ENCODE data around the gene FOSL2. TPM values are rescaled to one million over a fixed set of nuclear protein-coding genes. Genes with fewer than 3 reads are reported as not detected.
A peak's percentile ranks its signal among the peaks of the same experiment; 100 is the strongest.

The FOSL2 gene
- total and polyA plus RNA-seq, 2 donors: 6.0 to 37.1 TPM

- Histone ChIP-seq H3K4me1 (ENCODE audit: control insufficient read depth in 2 of 2, insufficient read depth in 2 of 2, low read length in 2 of 2) (peaks cover 8 to 24% of the 10 kb centered on the region in 2 donors), H3K27ac (ENCODE audit: low read depth in 1 of 2, low read length in 1 of 2) (no peak overlapping the region), H3K27me3 (ENCODE audit: control insufficient read depth in 2 of 2, insufficient read depth in 1 of 2, low read length in 1 of 2) (peaks cover 0 to 13% of the 10 kb centered on the region in 2 donors), H3K4me3 (ENCODE audit: low read length in 2 of 2) (no peak overlapping the region), H3K9me3 (ENCODE audit: control insufficient read depth in 2 of 2, insufficient read depth in 1 of 2, low read length in 1 of 2) (no peaks in the 10 kb centered on the region), H3K36me3 (ENCODE audit: control insufficient read depth in 2 of 2, insufficient read depth in 2 of 2, low read length in 1 of 2) (no peaks in the 10 kb centered on the region)
- whole genome bisulfite sequencing: 97% methylated on average over 10 of the region's 10 CpGs
- DNase-seq (ENCODE audit: low read depth in 6 of 9, low spot score in 9 of 9): no peak
These were observed 37.6 kb upstream of the FOSL2 start for GRCh38 chr2:28354920-28355520.

GRCh38 chr2:28355521-28356094 is 37.0 kb upstream of the FOSL2 start:
- Histone ChIP-seq H3K27ac (ENCODE audit: low read depth in 1 of 2, low read length in 1 of 2) (no peak overlapping the region), H3K9me3 (ENCODE audit: control insufficient read depth in 2 of 2, insufficient read depth in 1 of 2, low read length in 1 of 2) (peaks cover 0 to 4% of the 10 kb centered on the region in 2 donors), H3K4me1 (ENCODE audit: control insufficient read depth in 2 of 2, insufficient read depth in 2 of 2, low read length in 2 of 2) (peaks cover 8 to 29% of the 10 kb centered on the region in 2 donors), H3K27me3 (ENCODE audit: control insufficient read depth in 2 of 2, insufficient read depth in 1 of 2, low read length in 1 of 2) (peaks cover 0 to 19% of the 10 kb centered on the region in 2 donors), H3K36me3 (ENCODE audit: control insufficient read depth in 2 of 2, insufficient read depth in 2 of 2, low read length in 1 of 2) (no peaks in the 10 kb centered on the region), H3K4me3 (ENCODE audit: low read length in 2 of 2) (no peak overlapping the region)
- 96% methylated on average over 6 of the region's 6 CpGs for WGBS
- no peak for DNase-seq (ENCODE audit: low read depth in 6 of 9, low spot score in 9 of 9)

GRCh38 chr2:28356095-28356911 is 36.4 kb upstream of the FOSL2 start:
- WGBS: 66% methylated on average over 17 of the region's 17 CpGs
- H3K4me1 ChIP-seq (ENCODE audit: control insufficient read depth in 2 of 2, insufficient read depth in 2 of 2, low read length in 2 of 2): peaks cover 8 to 30% of the 10 kb centered on the region in 2 donors
- no peak overlapping the region for H3K4me3 ChIP-seq (ENCODE audit: low read length in 2 of 2)
- H3K27me3 ChIP-seq (ENCODE audit: control insufficient read depth in 2 of 2, insufficient read depth in 1 of 2, low read length in 1 of 2): peaks cover 0 to 26% of the 10 kb centered on the region in 2 donors
- peak overlapping the region in 1 of 2 donors; percentile 20 for H3K27ac ChIP-seq (ENCODE audit: low read depth in 1 of 2, low read length in 1 of 2)
- no peaks in the 10 kb centered on the region for H3K36me3 ChIP-seq (ENCODE audit: control insufficient read depth in 2 of 2, insufficient read depth in 2 of 2, low read length in 1 of 2)
- H3K9me3 ChIP-seq (ENCODE audit: control insufficient read depth in 2 of 2, insufficient read depth in 1 of 2, low read length in 1 of 2): peaks cover 0 to 4% of the 10 kb centered on the region in 2 donors
- peak in 1 of 9 donors; percentile 26 for DNase-seq (ENCODE audit: low read depth in 6 of 9, low spot score in 9 of 9)

GRCh38 chr2:28357055-28357454 is 35.6 kb upstream of the FOSL2 start:
- DNase-seq (ENCODE audit: low read depth in 6 of 9, low spot score in 9 of 9): no peak
- H3K4me1 ChIP-seq (ENCODE audit: control insufficient read depth in 2 of 2, insufficient read depth in 2 of 2, low read length in 2 of 2): peaks cover 8 to 30% of the 10 kb centered on the region in 2 donors
- no peak overlapping the region for H3K4me3 ChIP-seq (ENCODE audit: low read length in 2 of 2)
- H3K27me3 ChIP-seq (ENCODE audit: control insufficient read depth in 2 of 2, insufficient read depth in 1 of 2, low read length in 1 of 2): peaks cover 0 to 28% of the 10 kb centered on the region in 2 donors
- H3K27ac ChIP-seq (ENCODE audit: low read depth in 1 of 2, low read length in 1 of 2): no peak overlapping the region
- over 99% methylated on average over 5 of the region's 5 CpGs for WGBS
- peaks cover 0 to 4% of the 10 kb centered on the region in 2 donors for H3K9me3 ChIP-seq (ENCODE audit: control insufficient read depth in 2 of 2, insufficient read depth in 1 of 2, low read length in 1 of 2)
- no peaks in the 10 kb centered on the region for H3K36me3 ChIP-seq (ENCODE audit: control insufficient read depth in 2 of 2, insufficient read depth in 2 of 2, low read length in 1 of 2)

GRCh38 chr2:28357948-28358667 is 34.5 kb upstream of the FOSL2 start:
- DNase-seq (ENCODE audit: low read depth in 6 of 9, low spot score in 9 of 9): no peak
- no peak overlapping the region for H3K27ac ChIP-seq (ENCODE audit: low read depth in 1 of 2, low read length in 1 of 2)
- no peaks in the 10 kb centered on the region for H3K36me3 ChIP-seq (ENCODE audit: control insufficient read depth in 2 of 2, insufficient read depth in 2 of 2, low read length in 1 of 2)
- no peak overlapping the region for H3K4me3 ChIP-seq (ENCODE audit: low read length in 2 of 2)
- H3K9me3 ChIP-seq (ENCODE audit: control insufficient read depth in 2 of 2, insufficient read depth in 1 of 2, low read length in 1 of 2): peaks cover 0 to 4% of the 10 kb centered on the region in 2 donors
- 84% methylated on average over 19 of the region's 19 CpGs for WGBS
- H3K4me1 ChIP-seq (ENCODE audit: control insufficient read depth in 2 of 2, insufficient read depth in 2 of 2, low read length in 2 of 2): peaks cover 8 to 35% of the 10 kb centered on the region in 2 donors
- H3K27me3 ChIP-seq (ENCODE audit: control insufficient read depth in 2 of 2, insufficient read depth in 1 of 2, low read length in 1 of 2): peaks cover 0 to 33% of the 10 kb centered on the region in 2 donors

GRCh38 chr2:28358668-28359201 is 33.9 kb upstream of the FOSL2 start:
- H3K36me3 ChIP-seq (ENCODE audit: control insufficient read depth in 2 of 2, insufficient read depth in 2 of 2, low read length in 1 of 2): no peaks in the 10 kb centered on the region
- peaks cover 0 to 4% of the 10 kb centered on the region in 2 donors for H3K9me3 ChIP-seq (ENCODE audit: control insufficient read depth in 2 of 2, insufficient read depth in 1 of 2, low read length in 1 of 2)
- H3K4me3 ChIP-seq (ENCODE audit: low read length in 2 of 2): no peak overlapping the region
- H3K27ac ChIP-seq (ENCODE audit: low read depth in 1 of 2, low read length in 1 of 2): peak overlapping the region in 1 of 2 donors; percentile 37
- WGBS: 77% methylated on average over 7 of the region's 7 CpGs
- peaks cover 8 to 37% of the 10 kb centered on the region in 2 donors for H3K4me1 ChIP-seq (ENCODE audit: control insufficient read depth in 2 of 2, insufficient read depth in 2 of 2, low read length in 2 of 2)
- peaks cover 0 to 33% of the 10 kb centered on the region in 2 donors for H3K27me3 ChIP-seq (ENCODE audit: control insufficient read depth in 2 of 2, insufficient read depth in 1 of 2, low read length in 1 of 2)
- no peak for DNase-seq (ENCODE audit: low read depth in 6 of 9, low spot score in 9 of 9)

GRCh38 chr2:28359222-28360057 is 33.2 kb upstream of the FOSL2 start:
- H3K9me3 ChIP-seq (ENCODE audit: control insufficient read depth in 2 of 2, insufficient read depth in 1 of 2, low read length in 1 of 2): peaks cover 0 to 4% of the 10 kb centered on the region in 2 donors
- H3K4me1 ChIP-seq (ENCODE audit: control insufficient read depth in 2 of 2, insufficient read depth in 2 of 2, low read length in 2 of 2): peaks cover 8 to 39% of the 10 kb centered on the region in 2 donors
- H3K27ac ChIP-seq (ENCODE audit: low read depth in 1 of 2, low read length in 1 of 2): peak overlapping the region in 1 of 2 donors; percentile 37
- peak overlapping the region in 1 of 2 donors; percentile 5 for H3K4me3 ChIP-seq (ENCODE audit: low read length in 2 of 2)
- H3K36me3 ChIP-seq (ENCODE audit: control insufficient read depth in 2 of 2, insufficient read depth in 2 of 2, low read length in 1 of 2): no peaks in the 10 kb centered on the region
- WGBS: 38% methylated on average over 28 of the region's 28 CpGs
- DNase-seq (ENCODE audit: low read depth in 6 of 9, low spot score in 9 of 9): peak; percentile 43 to 85 (median 56)
- H3K27me3 ChIP-seq (ENCODE audit: control insufficient read depth in 2 of 2, insufficient read depth in 1 of 2, low read length in 1 of 2): peaks cover 0 to 33% of the 10 kb centered on the region in 2 donors

Measured in thymus (tissue), 11 donors.